Measurements from ENCODE around the gene GGT1. TPM values are rescaled to one million over a fixed set of nuclear protein-coding genes. Genes with fewer than 3 reads are reported as not detected.

The GGT1 gene
- total RNA-seq, 2 donors from 2014 or later: 31.3 to 48.4 TPM

DNA sequence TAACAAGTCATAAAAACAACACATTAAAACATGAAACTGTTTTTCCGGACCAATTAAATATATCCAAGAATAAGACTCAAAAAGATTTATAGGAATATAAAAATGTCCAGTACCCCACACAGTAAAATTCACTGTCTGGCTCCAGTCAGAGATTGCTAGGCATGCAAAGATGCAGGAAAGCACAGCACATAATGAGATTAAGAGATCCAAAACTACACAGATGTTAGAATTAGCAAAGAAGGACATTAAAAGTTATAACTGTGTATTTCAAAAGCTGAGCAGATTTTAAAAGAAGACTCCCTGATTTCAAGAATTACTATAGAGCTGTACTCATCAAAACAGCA lies 23.8 kb upstream of the GGT1 start:
- Mint-ChIP-seq H3K27ac (no peak overlapping the region), H3K36me3 (peaks cover 0 to 6% of the 10 kb centered on the region in 2 donors), H3K9me3 (no peaks in the 10 kb centered on the region)
- DNase-seq (ENCODE audit: low spot score in 2 of 2): no peak
- no peak for ATAC-seq

DNA sequence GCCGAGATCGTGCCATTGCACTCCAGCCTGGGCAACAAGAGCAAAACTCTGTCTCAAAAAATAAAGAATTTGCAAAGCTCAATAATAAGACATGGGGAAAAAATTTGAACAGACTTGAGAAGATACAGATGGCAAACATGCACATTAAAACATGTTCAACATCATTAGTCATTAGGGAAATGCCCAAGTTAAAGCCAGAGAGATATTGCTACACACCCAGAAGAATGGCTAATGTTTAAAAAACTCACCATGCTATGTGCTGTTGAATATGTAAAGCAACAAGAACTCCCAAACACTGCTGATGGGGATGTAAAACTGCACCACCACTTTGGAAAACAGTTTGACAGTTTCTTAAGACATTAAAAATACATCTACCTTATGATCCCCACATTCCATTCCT lies 22.7 kb upstream of the GGT1 start:
- H3K9me3 Mint-ChIP-seq: no peaks in the 10 kb centered on the region
- H3K36me3 Mint-ChIP-seq: peaks cover 0 to 6% of the 10 kb centered on the region in 2 donors
- DNase-seq (ENCODE audit: low spot score in 2 of 2) (no peak), ATAC-seq (no peak)
- no peak overlapping the region for H3K27ac Mint-ChIP-seq

DNA sequence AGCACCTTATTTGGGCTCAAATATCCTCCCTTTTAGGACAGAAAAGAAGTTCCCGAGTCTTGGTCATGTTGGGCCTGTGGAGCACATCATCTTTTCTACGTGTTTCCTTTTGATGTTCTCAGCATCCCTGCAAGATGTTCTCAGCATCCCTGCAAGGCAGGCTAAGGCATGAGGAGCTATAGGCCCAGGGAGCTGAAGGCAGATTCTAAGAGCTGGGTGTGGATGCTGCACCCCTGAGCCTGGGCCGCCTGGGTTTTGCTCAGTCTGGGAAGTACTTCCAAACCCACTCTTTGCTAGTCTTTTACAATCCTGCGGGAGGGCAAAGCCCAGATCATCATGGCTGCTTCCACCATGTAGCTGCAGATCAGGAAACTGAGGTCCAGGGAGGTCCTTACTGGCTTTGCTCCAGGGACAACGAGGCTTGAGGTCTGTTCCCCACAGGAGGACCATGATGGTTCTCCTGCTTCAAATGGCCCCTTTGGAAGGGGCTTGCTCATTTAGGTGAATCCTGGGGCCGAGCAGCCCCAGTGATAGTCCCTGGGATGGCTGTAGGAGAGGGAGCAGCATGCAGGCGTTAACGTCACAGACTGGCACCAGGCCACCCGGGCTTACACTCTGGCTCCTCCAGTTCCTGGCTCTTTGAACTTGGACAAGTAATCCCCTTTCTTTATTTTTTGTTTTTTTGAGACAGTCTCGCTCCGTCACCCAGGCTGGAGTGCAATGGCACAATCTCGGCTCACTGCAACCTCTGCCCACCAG lies 20.8 kb upstream of the GGT1 start:
- H3K36me3 Mint-ChIP-seq: no peaks in the 10 kb centered on the region
- no peaks in the 10 kb centered on the region for H3K9me3 Mint-ChIP-seq

GRCh38 chr22:24583221-24584165 lies 19.5 kb upstream of the GGT1 start:
- H3K27ac Mint-ChIP-seq: peak overlapping the region; percentile 36 to 42
- DNase-seq (ENCODE audit: low spot score in 2 of 2): no peak
- H3K9me3 Mint-ChIP-seq: no peaks in the 10 kb centered on the region
- H3K36me3 Mint-ChIP-seq: no peaks in the 10 kb centered on the region
- no peak for ATAC-seq

More for the DNA sequence above, 20.8 kb upstream of the GGT1 start:
- peak overlapping the region in 1 of 2 donors; percentile 22 for H3K27ac Mint-ChIP-seq
- ATAC-seq: no peak
- no peak for DNase-seq (ENCODE audit: low spot score in 2 of 2)

DNA sequence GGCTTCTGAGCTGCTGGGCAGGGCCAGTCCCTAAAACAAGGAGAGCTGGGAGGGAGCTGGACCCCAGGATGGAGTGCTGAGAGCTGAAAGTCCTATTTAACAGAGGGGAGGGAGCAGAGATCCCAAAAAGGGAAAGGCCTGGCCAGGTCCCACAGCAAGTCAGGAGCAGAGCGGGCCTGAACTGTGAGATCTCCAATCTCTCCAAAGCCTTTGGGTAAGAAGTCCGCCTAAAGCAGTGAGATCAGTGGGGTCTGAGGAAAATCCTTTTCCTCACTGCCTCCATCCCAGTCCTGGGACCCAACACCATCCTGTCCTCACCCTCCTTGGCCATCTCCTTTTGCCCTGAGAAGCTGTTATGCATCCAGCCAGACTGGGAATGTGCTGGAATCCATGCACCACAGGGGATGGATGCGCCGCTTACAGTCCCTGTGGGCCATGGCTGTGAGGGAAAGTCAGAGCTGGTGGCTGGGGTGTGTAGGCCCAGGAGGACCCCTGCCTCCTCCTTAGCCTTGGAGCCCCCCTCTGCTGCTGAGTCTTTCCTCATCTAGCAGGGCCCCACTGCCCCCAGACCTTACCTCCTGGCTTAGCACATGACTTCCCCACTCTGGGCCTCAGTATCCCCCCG lies 18.7 kb upstream of the GGT1 start:
- H3K27ac Mint-ChIP-seq: peak overlapping the region; percentile 36 to 42
- no peak for DNase-seq (ENCODE audit: low spot score in 2 of 2)
- no peaks in the 10 kb centered on the region for H3K36me3 Mint-ChIP-seq
- no peak for ATAC-seq
- H3K9me3 Mint-ChIP-seq: no peaks in the 10 kb centered on the region

GRCh38 chr22:24584871-24585411 lies 18.1 kb upstream of the GGT1 start:
- Mint-ChIP-seq H3K9me3 (no peaks in the 10 kb centered on the region), H3K36me3 (no peaks in the 10 kb centered on the region), H3K27ac (no peak overlapping the region)
- no peak for DNase-seq (ENCODE audit: low spot score in 2 of 2)
- peak in 1 of 2 donors; percentile 36 for ATAC-seq

GRCh38 chr22:24585461-24585860 lies 17.5 kb upstream of the GGT1 start:
- Mint-ChIP-seq H3K9me3 (no peaks in the 10 kb centered on the region), H3K27ac (no peak overlapping the region), H3K36me3 (no peaks in the 10 kb centered on the region)
- ATAC-seq (no peak), DNase-seq (ENCODE audit: low spot score in 2 of 2) (no peak)

GRCh38 chr22:24585927-24586546 lies 17.0 kb upstream of the GGT1 start:
- H3K27ac Mint-ChIP-seq: no peak overlapping the region
- ATAC-seq (no peak), DNase-seq (ENCODE audit: low spot score in 2 of 2) (no peak)
- no peaks in the 10 kb centered on the region for H3K9me3 Mint-ChIP-seq
- no peaks in the 10 kb centered on the region for H3K36me3 Mint-ChIP-seq

- DNase-seq (ENCODE audit: low spot score in 2 of 2) (no peak), ATAC-seq (no peak)
- Mint-ChIP-seq H3K27ac (no peak overlapping the region), H3K9me3 (no peaks in the 10 kb centered on the region), H3K36me3 (no peaks in the 10 kb centered on the region)
Observed at GRCh38 chr22:24587251-24587650, 15.7 kb upstream of the GGT1 start.

DNA sequence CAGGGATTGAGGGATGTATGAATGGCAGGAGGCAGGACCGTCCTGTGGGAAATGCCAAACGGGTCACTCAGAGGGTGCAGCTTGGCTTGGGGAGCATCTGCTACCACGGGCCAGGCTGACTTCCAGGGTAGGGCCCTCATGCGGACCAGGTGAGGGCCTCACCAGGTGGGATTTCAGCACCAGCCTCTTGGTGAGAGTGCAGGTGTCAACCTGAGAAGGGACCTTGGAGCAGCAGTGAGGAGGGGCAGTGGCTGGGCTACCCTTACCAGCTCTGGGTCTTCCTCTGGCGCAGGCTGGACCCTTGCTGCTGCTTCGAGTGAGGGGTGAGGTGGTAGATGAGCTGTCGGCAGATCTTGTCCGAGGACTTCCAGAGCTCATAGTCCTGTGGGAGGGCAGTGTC lies 15.0 kb upstream of the GGT1 start:
- Mint-ChIP-seq H3K9me3 (no peaks in the 10 kb centered on the region), H3K27ac (no peak overlapping the region), H3K36me3 (no peaks in the 10 kb centered on the region)
- ATAC-seq: no peak
- no peak for DNase-seq (ENCODE audit: low spot score in 2 of 2)

DNA sequence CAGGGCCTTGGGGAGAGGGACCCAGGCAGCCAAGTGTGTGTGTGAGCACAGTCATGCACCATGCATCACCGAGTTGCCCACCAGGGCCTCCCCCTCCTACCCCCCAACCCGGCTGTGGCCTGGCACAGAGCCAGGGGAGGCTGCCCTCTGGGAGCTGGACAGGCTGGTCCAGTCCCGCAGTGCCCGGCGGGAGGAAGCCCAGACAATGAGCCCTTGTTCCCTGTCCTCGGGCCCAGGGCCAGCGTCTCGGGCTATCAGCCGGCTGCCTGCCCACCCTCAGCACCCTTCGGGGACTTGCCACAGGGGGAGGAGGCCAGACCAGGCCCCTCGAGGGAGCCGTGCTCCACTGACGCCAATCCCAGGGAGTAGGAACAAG lies 14.6 kb upstream of the GGT1 start:
- ATAC-seq: no peak
- DNase-seq (ENCODE audit: low spot score in 2 of 2): no peak
- H3K27ac Mint-ChIP-seq: no peak overlapping the region
- H3K9me3 Mint-ChIP-seq: no peaks in the 10 kb centered on the region
- no peaks in the 10 kb centered on the region for H3K36me3 Mint-ChIP-seq

GRCh38 chr22:24588757-24589481 lies 14.1 kb upstream of the GGT1 start:
- ATAC-seq (no peak), DNase-seq (ENCODE audit: low spot score in 2 of 2) (no peak)
- Mint-ChIP-seq H3K36me3 (no peaks in the 10 kb centered on the region), H3K9me3 (no peaks in the 10 kb centered on the region), H3K27ac (no peak overlapping the region)

- ATAC-seq (no peak), DNase-seq (ENCODE audit: low spot score in 2 of 2) (no peak)
- H3K9me3 Mint-ChIP-seq: no peaks in the 10 kb centered on the region
- no peak overlapping the region for H3K27ac Mint-ChIP-seq
- H3K36me3 Mint-ChIP-seq: no peaks in the 10 kb centered on the region
Observed at GRCh38 chr22:24589518-24590030, 13.4 kb upstream of the GGT1 start.

DNA sequence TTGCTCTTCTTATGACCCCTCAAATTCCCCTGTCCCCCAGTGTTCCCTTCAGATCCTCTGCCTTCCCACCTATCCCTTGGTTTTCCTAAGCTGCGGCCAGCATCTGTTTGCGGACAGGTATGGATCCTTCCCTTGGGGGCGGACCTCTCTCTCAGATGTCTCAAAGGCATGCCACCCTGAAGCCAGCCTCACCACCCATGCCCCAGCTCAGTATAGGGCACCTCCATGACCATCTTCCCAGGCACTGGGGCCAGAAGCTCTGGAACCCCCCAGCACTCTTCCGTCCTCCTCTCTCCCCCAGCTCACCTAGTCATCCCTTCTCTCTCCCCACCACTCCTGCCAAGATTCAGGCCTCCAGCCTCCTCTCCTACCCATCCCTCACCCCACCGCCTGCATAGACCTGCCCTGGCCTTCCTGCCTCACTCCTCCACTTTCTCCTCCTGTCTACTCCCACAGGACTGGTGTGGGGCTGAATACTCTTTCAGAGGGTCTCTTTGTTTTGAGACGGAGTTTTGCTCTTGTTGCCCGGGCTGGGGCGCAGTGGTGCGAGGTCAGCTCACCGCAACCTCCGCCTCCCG lies 12.3 kb upstream of the GGT1 start:
- ATAC-seq (no peak), DNase-seq (ENCODE audit: low spot score in 2 of 2) (no peak)
- no peaks in the 10 kb centered on the region for H3K36me3 Mint-ChIP-seq
- H3K27ac Mint-ChIP-seq: no peak overlapping the region
- no peaks in the 10 kb centered on the region for H3K9me3 Mint-ChIP-seq

DNA sequence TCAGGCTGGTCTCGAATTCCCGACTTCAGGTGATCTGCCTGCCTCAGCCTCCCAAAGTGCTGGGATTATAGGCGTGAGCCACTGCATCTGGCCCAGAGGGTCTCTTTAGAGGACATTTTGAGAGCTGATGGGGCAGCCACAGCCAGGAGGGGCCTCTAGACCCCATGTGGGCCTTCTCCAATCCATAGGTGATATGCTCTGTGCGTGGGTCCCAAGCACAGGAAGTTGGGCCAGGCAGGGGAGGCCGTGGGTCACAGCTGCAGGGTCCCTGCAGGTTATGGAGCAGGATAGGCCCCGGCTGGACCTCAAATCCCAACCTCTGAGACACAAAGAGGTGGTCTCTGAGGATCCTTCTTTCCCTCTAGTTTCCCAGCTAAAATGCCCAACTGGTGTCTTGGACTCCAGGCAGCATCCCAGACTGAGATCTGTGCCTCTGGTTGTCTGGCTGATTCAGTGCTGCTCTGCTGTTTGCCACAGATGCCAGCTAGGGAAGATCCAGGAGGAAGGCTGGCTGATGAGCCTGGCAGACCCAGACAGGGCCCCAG lies 11.6 kb upstream of the GGT1 start:
- H3K27ac Mint-ChIP-seq: no peak overlapping the region
- no peak for DNase-seq (ENCODE audit: low spot score in 2 of 2)
- H3K36me3 Mint-ChIP-seq: no peaks in the 10 kb centered on the region
- H3K9me3 Mint-ChIP-seq: no peaks in the 10 kb centered on the region
- no peak for ATAC-seq
